NCI-H187 treated with DMSO at 0.1 percent for 48 hours (cell line): ENCODE data around the gene EIF2S3B.
"Not testable (repeated sequence)": the region's sequence is repeated elsewhere in the genome, so short reads cannot be mapped to it uniquely, and the experiment has no call there.

Experiments
- DNase-seq: peaks from one replicate; lab custom pipeline; 2025; lab: John Stamatoyannopoulos, UW

The EIF2S3B gene

GRCh38 chr12:10505620-10506019 is at the start of gene EIF2S3B:
Gene EIF2S3B (plus strand): TSS chr12:10505890. CDS start chr12:10505903, 13 bp downstream.
- no peak for DNase-seq

GRCh38 chr12:10456856-10457255 is 48.8 kb upstream of the EIF2S3B start:
- no peak for DNase-seq

GRCh38 chr12:10457760-10458159 is 47.9 kb upstream of the EIF2S3B start:
- no peak for DNase-seq

GRCh38 chr12:10466311-10466710 is 39.4 kb upstream of the EIF2S3B start:
- no peak for DNase-seq

- DNase-seq, result no peak
Measured at GRCh38 chr12:10469701-10470100, 36.0 kb upstream of the EIF2S3B start.

GRCh38 chr12:10472808-10473207 is 32.9 kb upstream of the EIF2S3B start:
- DNase-seq, result not testable (repeated sequence)

- DNase-seq, result not testable (repeated sequence)
Measured at GRCh38 chr12:10481901-10482300, 23.8 kb upstream of the EIF2S3B start.

GRCh38 chr12:10487328-10487727 is 18.4 kb upstream of the EIF2S3B start:
- not testable (repeated sequence) for DNase-seq

- DNase-seq, result no peak
Measured at GRCh38 chr12:10491766-10492165, 13.9 kb upstream of the EIF2S3B start.

GRCh38 chr12:10497602-10498001 is 8.1 kb upstream of the EIF2S3B start:
- no peak for DNase-seq

GRCh38 chr12:10498042-10498441 is 7.6 kb upstream of the EIF2S3B start:
- no peak for DNase-seq

- DNase-seq, result no peak
Measured at GRCh38 chr12:10501030-10501429, 4.7 kb upstream of the EIF2S3B start.

- no peak for DNase-seq
Measured at GRCh38 chr12:10503460-10503859, 2.2 kb upstream of the EIF2S3B start.

GRCh38 chr12:10511756-10512355 is 6.2 kb downstream of the EIF2S3B start:
- no peak for DNase-seq

- DNase-seq, result no peak
Measured at GRCh38 chr12:10512798-10513197, 7.1 kb downstream of the EIF2S3B start.

- no peak for DNase-seq
Measured at GRCh38 chr12:10521555-10521954, 15.9 kb downstream of the EIF2S3B start.

GRCh38 chr12:10528174-10528953 is 22.7 kb downstream of the EIF2S3B start:
- no peak for DNase-seq

- no peak for DNase-seq
Measured at GRCh38 chr12:10529603-10530002, 23.9 kb downstream of the EIF2S3B start.

GRCh38 chr12:10537721-10538120 is 32.0 kb downstream of the EIF2S3B start:
- DNase-seq, result no peak

- no peak for DNase-seq
Measured at GRCh38 chr12:10540776-10541205, 35.1 kb downstream of the EIF2S3B start.

GRCh38 chr12:10543499-10543898 is 37.8 kb downstream of the EIF2S3B start:
- DNase-seq, result no peak

GRCh38 chr12:10551375-10551774 is 45.7 kb downstream of the EIF2S3B start:
- no peak for DNase-seq

GRCh38 chr12:10553148-10553547 is 47.5 kb downstream of the EIF2S3B start:
- no peak for DNase-seq
